HCT116 (cell line): Measurements from ENCODE around the gene SLIT1. TPM values are rescaled to one million over a fixed set of nuclear protein-coding genes. Genes with fewer than 3 reads are reported as not detected.

ENCODE experiments used
- CTCF ChIP-seq, 3 experiments: fragments of 200-600 bp in 1 of 3; sonication (generic) in 1 of 3; IDR thresholded peaks in 2 of 3; conservative IDR thresholded peaks in 1 of 3; 2 replicates each; pipeline ENCODE4 v1.5.1; 2012 to 2017; ENCODE audit warnings: low read depth in 2 of 3, low read length in 2 of 3, antibody characterized with exemption in 1 of 3, borderline replicate concordance in 1 of 3, control low read depth in 1 of 3, mild to moderate bottlenecking in 1 of 3, mixed read lengths in 1 of 3, mixed run types in 1 of 3, moderate library complexity in 1 of 3; ENCODE audit not compliant: insufficient read depth in 1 of 3
- ELF1 ChIP-seq: IDR thresholded peaks from 2 replicates; pipeline ENCODE4 v1.6.1; 2012; ENCODE audit warnings: low read depth, borderline replicate concordance
- EZH2phosphoT487 ChIP-seq: fragments of 200-600 bp; IDR thresholded peaks from 2 replicates; pipeline ENCODE4 v1.6.1; 2018; ENCODE audit warnings: antibody characterized with exemption, borderline replicate concordance
- SIN3A ChIP-seq: IDR thresholded peaks from 2 replicates; pipeline ENCODE4 v1.6.1; 2012; ENCODE audit warnings: low read depth
- SRF ChIP-seq: IDR thresholded peaks from 2 replicates; pipeline ENCODE4 v1.6.1; 2012; ENCODE audit warnings: low read depth
- YY1 ChIP-seq: IDR thresholded peaks from 2 replicates; pipeline ENCODE4 v1.6.1; 2011; ENCODE audit warnings: low read length, low read depth, moderate library complexity, mild to moderate bottlenecking; ENCODE audit not compliant: insufficient replicate concordance; ENCODE audit errors: extremely low read depth
- ZFX ChIP-seq: fragments of 450-650 bp; IDR thresholded peaks from 2 replicates; pipeline ENCODE4 v1.6.1; 2017
- total RNA-seq: library from RNA; stranded (reverse); gene quantifications from one replicate; pipeline ENCODE4 v1.2.1, GENCODE V29; 2021; ENCODE audit not compliant: unreplicated experiment
- TF ChIP-seq, protein P1 (sequence below): IDR thresholded peaks from 2 replicates; pipeline ENCODE4 v1.6.1; 2012; ENCODE audit warnings: low read depth

The SLIT1 gene
- total RNA-seq, 1 experiment from 2014 or later = 0.42 TPM

- TF ChIP-seq, protein P1, sequence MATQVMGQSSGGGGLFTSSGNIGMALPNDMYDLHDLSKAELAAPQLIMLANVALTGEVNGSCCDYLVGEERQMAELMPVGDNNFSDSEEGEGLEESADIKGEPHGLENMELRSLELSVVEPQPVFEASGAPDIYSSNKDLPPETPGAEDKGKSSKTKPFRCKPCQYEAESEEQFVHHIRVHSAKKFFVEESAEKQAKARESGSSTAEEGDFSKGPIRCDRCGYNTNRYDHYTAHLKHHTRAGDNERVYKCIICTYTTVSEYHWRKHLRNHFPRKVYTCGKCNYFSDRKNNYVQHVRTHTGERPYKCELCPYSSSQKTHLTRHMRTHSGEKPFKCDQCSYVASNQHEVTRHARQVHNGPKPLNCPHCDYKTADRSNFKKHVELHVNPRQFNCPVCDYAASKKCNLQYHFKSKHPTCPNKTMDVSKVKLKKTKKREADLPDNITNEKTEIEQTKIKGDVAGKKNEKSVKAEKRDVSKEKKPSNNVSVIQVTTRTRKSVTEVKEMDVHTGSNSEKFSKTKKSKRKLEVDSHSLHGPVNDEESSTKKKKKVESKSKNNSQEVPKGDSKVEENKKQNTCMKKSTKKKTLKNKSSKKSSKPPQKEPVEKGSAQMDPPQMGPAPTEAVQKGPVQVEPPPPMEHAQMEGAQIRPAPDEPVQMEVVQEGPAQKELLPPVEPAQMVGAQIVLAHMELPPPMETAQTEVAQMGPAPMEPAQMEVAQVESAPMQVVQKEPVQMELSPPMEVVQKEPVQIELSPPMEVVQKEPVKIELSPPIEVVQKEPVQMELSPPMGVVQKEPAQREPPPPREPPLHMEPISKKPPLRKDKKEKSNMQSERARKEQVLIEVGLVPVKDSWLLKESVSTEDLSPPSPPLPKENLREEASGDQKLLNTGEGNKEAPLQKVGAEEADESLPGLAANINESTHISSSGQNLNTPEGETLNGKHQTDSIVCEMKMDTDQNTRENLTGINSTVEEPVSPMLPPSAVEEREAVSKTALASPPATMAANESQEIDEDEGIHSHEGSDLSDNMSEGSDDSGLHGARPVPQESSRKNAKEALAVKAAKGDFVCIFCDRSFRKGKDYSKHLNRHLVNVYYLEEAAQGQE = no peak; the same call in 1 of the 2 replicates
- TF ChIP-seq ZFX (no peak), ELF1 (no peak), SIN3A (no peak), YY1 (no peak), SRF (no peak), CTCF (IDR thresholded peaks at IDR 0.05 in 2 of 3, conservative IDR thresholded peaks at IDR 0.05 in 1 of 3; ENCODE audit: borderline replicate concordance in 1 of 3, insufficient read depth in 1 of 3, low read depth in 2 of 3, low read length in 2 of 3) (no peak), EZH2phosphoT487 (no peak)
Measured at GRCh38 chr10:97065686-97066660, 119.8 kb downstream of the SLIT1 start (continued).
